ENCODE results near the gene CFAP92. TPM values are rescaled to one million over a fixed set of nuclear protein-coding genes. Genes with fewer than 3 reads are reported as not detected.

Gene CFAP92, protein sequence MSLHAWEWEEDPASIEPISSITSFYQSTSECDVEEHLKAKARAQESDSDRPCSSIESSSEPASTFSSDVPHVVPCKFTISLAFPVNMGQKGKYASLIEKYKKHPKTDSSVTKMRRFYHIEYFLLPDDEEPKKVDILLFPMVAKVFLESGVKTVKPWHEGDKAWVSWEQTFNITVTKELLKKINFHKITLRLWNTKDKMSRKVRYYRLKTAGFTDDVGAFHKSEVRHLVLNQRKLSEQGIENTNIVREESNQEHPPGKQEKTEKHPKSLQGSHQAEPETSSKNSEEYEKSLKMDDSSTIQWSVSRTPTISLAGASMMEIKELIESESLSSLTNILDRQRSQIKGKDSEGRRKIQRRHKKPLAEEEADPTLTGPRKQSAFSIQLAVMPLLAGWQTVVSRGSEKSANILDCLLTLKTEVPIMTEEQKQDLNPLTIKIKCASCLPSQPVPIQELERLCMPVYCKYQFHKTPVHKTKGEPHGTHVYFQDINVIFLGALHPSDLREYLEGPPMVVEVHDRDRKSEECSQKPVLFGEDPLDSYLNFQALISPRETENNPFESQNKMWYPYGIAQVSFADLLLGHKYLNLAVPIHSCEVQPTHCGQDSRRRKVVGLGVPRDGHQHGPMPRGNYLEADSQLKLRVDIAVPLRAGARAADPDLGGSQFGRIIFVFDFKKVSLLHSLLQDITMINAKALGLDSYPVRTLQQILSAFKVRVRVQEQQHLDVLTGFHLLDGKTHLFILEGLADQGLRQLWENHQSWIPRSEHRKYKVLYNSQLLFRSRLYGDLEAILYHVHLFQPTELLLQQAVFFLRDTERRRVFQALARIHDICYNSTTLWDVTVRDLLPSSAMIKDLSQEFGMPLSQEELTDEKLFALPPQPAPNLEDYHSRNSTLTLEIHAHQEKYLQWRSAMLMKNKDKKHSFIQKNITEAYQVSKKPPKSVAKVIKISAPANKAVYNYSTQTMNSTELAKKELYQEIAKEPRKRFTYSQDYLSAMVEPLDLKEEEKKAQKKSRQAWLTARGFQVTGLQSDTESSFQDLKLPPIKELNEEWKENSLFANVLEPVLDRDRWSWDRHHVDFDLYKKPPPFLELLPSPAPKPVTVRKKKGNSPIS
- 0.61 TPM in 1 of 2 replicates, not detected in the other for total RNA-seq (2014; rRNA removed; shearing (Covaris generic))

DNA sequence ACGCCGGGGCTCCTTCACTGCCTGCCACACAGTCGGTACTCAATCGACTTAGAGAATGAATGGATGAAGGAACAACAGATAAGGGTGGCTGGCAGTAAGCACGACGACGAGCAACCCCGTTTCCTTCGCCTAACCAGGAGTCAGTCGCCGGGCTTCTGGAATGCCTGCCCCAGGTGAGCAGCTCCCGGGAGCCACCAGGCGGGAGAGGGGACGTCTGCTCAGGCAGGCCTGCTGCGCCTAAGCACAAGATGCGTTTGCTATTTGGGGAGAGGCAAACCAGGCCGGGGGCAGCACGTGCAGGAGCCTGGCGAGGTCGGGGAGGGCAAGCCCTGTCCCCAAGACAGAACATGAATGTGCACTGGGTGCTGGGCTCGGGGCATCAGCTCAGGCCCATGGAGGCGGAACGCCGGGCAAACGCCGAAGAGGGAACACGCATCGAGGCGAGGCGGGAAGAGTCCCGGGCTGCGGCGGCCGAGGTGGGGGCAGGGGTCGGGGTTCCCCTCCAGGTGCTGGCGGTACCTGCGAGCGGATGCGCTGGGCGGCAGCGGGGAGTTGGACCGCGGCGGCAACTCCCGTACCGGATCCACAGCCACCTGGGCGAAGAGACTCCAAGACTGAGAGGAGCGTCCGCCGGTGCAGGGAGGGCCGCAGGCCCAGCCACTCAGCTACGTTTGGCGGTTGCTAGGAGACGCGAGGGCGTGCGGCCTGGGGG lies at the start of gene CFAP92:
TSS of gene CFAP92 (minus strand) at position 616 of the 712 bp plus-strand sequence. CDS start 772 bp downstream, outside the sequence.

GRCh38 chr3:129001101-129001805 lies 7.4 kb upstream of the CFAP92 start, which contains the start of gene EFCC1:
TSS of gene EFCC1 (plus strand) at chr3:129001304. CDS start at chr3:129001629, 325 bp downstream.

DNA sequence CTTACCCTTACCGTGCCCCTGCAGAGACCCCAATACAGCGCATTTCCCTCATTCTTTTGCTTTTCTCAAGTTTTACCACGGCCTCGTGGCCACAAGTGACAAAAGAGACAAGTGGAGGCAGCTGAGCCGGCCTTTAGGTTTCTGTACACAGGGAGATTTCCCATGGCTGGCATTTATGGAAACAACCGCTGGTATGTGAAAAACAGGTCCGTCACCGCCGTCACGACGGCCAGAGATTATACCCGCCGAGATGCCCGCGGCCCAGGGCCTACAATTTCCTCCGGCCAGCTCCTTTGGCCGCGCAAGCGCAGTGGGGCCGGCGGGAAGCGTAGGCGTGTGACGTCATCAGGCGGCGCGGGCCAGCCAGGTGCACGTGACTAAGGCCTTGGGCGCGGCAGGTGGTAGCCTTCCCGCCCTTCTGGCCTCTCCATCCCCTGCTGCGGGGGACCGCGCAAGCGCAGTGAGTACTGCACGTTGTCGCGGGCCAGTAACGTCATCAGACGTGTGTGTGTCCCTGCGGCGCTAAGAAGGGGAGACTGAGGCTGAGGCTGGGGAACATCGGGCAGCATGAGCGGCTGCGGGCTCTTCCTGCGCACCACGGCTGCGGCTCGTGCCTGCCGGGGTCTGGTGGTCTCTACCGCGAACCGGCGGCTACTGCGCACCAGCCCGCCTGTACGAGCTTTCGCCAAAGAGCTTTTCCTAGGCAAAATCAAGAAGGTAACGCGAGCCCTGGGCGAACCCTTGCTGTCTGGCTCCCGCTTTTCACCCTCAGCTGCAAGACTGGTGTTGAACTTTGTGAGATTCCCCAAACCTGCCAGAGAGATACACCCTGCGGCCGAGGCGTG lies 114.5 kb downstream of the CFAP92 start, which contains the start of gene ACAD9:
TSS of gene ACAD9 (plus strand) at position 496 of the 845 bp plus-strand sequence. CDS start at position 568, 72 bp downstream.

Small RNA genes within 50 kb of the gene (small RNA-seq; reads per million reads assigned to genes)
- gene AC112484.4, result not detected

Other genes with a start within 250 kb of the CFAP92 start
- 37.2 and 41.0 TPM in 2 replicates for gene ACAD9, start 114.5 kb downstream of the CFAP92 start, total RNA-seq (2014; rRNA removed; shearing (Covaris generic))
- 0.23 TPM in 1 of 2 replicates, not detected in the other for gene EFCC1, start 7.2 kb upstream of the CFAP92 start, total RNA-seq (2014; rRNA removed; shearing (Covaris generic))
- gene GP9, start 66.7 kb upstream of the CFAP92 start, total RNA-seq (2014; rRNA removed; shearing (Covaris generic)), result not detected in 2 replicates
- gene RAB43, start 127.7 kb upstream of the CFAP92 start, total RNA-seq (2014; rRNA removed; shearing (Covaris generic)), result 6.2 and 12.6 TPM in 2 replicates
- gene ISY1, start 167.0 kb upstream of the CFAP92 start, total RNA-seq (2014; rRNA removed; shearing (Covaris generic)), result 49.6 and 60.6 TPM in 2 replicates
- gene CNBP, start 189.8 kb upstream of the CFAP92 start, total RNA-seq (2014; rRNA removed; shearing (Covaris generic)), result 306 and 346 TPM in 2 replicates